ENCODE measurements around the gene PDXK.

DNA sequence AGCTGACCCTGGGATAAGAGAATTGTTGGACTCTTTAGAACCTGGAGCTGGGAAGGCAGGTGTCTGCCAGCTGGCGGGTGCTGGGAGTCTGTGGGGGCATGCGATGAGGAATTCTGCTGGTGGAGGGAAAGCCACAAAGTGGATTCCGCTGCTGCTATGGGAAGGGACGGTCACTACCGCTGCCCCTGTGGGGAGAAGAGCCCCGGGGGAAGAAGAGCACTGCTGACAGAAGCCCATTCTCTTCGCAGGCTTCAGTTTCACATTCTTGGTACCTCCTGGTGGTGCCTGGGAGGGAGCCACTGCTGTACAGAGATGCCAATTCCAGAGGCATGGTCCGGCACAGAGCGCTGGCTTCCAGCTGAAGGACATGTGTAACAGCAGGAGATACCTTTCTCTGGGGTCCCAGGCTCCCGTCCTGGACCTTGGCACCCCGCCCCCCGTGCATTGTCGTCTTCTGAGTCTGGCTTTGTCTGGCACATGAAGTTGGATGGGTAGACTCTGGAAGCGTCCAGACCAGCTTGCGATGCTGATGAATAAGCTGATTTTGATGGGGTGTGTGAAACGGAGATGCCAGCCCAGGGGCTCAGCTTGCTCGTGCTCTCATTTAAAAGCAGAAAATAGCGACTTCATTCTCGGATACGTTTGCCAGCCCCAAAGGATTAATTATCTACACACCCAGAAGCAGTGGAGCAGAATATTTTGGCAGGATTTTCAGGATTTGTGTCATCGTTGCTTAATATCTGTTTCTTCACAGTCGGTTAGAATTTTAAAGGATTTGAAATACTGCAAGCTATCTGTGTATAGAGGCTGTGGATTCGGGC, 13.2 kb downstream of the PDXK start:
- TF ChIP-seq, protein P1, sequence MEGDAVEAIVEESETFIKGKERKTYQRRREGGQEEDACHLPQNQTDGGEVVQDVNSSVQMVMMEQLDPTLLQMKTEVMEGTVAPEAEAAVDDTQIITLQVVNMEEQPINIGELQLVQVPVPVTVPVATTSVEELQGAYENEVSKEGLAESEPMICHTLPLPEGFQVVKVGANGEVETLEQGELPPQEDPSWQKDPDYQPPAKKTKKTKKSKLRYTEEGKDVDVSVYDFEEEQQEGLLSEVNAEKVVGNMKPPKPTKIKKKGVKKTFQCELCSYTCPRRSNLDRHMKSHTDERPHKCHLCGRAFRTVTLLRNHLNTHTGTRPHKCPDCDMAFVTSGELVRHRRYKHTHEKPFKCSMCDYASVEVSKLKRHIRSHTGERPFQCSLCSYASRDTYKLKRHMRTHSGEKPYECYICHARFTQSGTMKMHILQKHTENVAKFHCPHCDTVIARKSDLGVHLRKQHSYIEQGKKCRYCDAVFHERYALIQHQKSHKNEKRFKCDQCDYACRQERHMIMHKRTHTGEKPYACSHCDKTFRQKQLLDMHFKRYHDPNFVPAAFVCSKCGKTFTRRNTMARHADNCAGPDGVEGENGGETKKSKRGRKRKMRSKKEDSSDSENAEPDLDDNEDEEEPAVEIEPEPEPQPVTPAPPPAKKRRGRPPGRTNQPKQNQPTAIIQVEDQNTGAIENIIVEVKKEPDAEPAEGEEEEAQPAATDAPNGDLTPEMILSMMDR (CRISPR knock-in tag; IDR thresholded peaks at IDR 0.05): no peak
- TF ChIP-seq IRF2 (CRISPR knock-in tag; IDR thresholded peaks at IDR 0.05): no peak
- TF ChIP-seq, protein P2, sequence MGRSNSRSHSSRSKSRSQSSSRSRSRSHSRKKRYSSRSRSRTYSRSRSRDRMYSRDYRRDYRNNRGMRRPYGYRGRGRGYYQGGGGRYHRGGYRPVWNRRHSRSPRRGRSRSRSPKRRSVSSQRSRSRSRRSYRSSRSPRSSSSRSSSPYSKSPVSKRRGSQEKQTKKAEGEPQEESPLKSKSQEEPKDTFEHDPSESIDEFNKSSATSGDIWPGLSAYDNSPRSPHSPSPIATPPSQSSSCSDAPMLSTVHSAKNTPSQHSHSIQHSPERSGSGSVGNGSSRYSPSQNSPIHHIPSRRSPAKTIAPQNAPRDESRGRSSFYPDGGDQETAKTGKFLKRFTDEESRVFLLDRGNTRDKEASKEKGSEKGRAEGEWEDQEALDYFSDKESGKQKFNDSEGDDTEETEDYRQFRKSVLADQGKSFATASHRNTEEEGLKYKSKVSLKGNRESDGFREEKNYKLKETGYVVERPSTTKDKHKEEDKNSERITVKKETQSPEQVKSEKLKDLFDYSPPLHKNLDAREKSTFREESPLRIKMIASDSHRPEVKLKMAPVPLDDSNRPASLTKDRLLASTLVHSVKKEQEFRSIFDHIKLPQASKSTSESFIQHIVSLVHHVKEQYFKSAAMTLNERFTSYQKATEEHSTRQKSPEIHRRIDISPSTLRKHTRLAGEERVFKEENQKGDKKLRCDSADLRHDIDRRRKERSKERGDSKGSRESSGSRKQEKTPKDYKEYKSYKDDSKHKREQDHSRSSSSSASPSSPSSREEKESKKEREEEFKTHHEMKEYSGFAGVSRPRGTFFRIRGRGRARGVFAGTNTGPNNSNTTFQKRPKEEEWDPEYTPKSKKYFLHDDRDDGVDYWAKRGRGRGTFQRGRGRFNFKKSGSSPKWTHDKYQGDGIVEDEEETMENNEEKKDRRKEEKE (IDR thresholded peaks at IDR 0.05): no peak

All from HepG2 (cell line).